Measurements from ENCODE around the gene RTRAF.

- TF ChIP-seq MAX (IDR thresholded peaks at IDR 0.05; ENCODE audit: low read depth) (no peak), TCF12 (IDR thresholded peaks at IDR 0.05) (no peak), TAF1 (IDR thresholded peaks at IDR 0.05; ENCODE audit: borderline replicate concordance, low read depth, low read length) (no peak), GATA2 (CRISPR knock-in tag; IDR thresholded peaks at IDR 0.05) (no peak), EZH2phosphoT487 (IDR thresholded peaks at IDR 0.05; ENCODE audit: borderline replicate concordance, low read depth) (no peak), RAD21 (IDR thresholded peaks at IDR 0.05; ENCODE audit: low read length) (no peak), EP300 (IDR thresholded peaks at IDR 0.05; ENCODE audit: borderline replicate concordance in 1 of 2, low read depth in 1 of 2, low read length in 1 of 2) (no peak), JUND (IDR thresholded peaks at IDR 0.05) (no peak), YY1 (IDR thresholded peaks at IDR 0.05; ENCODE audit: low read depth) (no peak), ZBTB33 (IDR thresholded peaks at IDR 0.05; ENCODE audit: borderline replicate concordance, low read depth) (no peak)
- TF ChIP-seq, protein P1, sequence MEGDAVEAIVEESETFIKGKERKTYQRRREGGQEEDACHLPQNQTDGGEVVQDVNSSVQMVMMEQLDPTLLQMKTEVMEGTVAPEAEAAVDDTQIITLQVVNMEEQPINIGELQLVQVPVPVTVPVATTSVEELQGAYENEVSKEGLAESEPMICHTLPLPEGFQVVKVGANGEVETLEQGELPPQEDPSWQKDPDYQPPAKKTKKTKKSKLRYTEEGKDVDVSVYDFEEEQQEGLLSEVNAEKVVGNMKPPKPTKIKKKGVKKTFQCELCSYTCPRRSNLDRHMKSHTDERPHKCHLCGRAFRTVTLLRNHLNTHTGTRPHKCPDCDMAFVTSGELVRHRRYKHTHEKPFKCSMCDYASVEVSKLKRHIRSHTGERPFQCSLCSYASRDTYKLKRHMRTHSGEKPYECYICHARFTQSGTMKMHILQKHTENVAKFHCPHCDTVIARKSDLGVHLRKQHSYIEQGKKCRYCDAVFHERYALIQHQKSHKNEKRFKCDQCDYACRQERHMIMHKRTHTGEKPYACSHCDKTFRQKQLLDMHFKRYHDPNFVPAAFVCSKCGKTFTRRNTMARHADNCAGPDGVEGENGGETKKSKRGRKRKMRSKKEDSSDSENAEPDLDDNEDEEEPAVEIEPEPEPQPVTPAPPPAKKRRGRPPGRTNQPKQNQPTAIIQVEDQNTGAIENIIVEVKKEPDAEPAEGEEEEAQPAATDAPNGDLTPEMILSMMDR (IDR thresholded peaks at IDR 0.05), result no peak
- TF ChIP-seq, protein P2, sequence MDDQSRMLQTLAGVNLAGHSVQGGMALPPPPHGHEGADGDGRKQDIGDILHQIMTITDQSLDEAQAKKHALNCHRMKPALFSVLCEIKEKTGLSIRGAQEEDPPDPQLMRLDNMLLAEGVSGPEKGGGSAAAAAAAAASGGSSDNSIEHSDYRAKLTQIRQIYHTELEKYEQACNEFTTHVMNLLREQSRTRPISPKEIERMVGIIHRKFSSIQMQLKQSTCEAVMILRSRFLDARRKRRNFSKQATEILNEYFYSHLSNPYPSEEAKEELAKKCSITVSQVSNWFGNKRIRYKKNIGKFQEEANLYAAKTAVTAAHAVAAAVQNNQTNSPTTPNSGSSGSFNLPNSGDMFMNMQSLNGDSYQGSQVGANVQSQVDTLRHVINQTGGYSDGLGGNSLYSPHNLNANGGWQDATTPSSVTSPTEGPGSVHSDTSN (IDR thresholded peaks at IDR 0.05), result no peak
Observed at GRCh38 chr14:51998348-51998747, 9.0 kb downstream of the RTRAF start.

Data from SK-N-SH (cell line).